SK-N-SH (cell line): ENCODE data around the gene RAB17.

Experiments
- CTCF ChIP-seq: fragments of 200-600 bp; sonication (generic); IDR thresholded peaks from 2 replicates; pipeline ENCODE4 v1.6.1; 2017; ENCODE audit warnings: antibody characterized with exemption, mild to moderate bottlenecking, moderate library complexity
- GABPA ChIP-seq: IDR thresholded peaks from 2 replicates; pipeline ENCODE4 v1.4.0; 2012; ENCODE audit warnings: low read depth, mild to moderate bottlenecking
- IRF3 ChIP-seq: fragments of 150-350 bp; IDR thresholded peaks from 2 replicates; pipeline ENCODE4 v1.6.1; 2016; ENCODE audit warnings: mild to moderate bottlenecking, low read depth, low read length
- MAX ChIP-seq: IDR thresholded peaks from 2 replicates; pipeline ENCODE4 v1.4.0; 2012; ENCODE audit warnings: low read depth
- POLR2AphosphoS5 ChIP-seq: IDR thresholded peaks from 2 replicates; pipeline ENCODE4 v1.6.1; 2012; ENCODE audit warnings: low read depth, low read length
- TAF1 ChIP-seq: IDR thresholded peaks from 2 replicates; pipeline ENCODE4 v1.6.1; 2012; ENCODE audit warnings: low read depth, mild to moderate bottlenecking, low read length, moderate library complexity, borderline replicate concordance
- TEAD4 ChIP-seq: IDR thresholded peaks from 2 replicates; pipeline ENCODE4 v1.4.0; 2012; ENCODE audit warnings: mild to moderate bottlenecking, borderline replicate concordance; ENCODE audit not compliant: insufficient read depth

- TF ChIP-seq POLR2AphosphoS5: no peak
- no peak for TF ChIP-seq CTCF
- TF ChIP-seq TAF1: no peak
- TF ChIP-seq GABPA: no peak
- no peak for TF ChIP-seq IRF3
- no peak for TF ChIP-seq TEAD4
- TF ChIP-seq MAX: no peak
Observed at GRCh38 chr2:237564526-237565131, 25.9 kb downstream of the RAB17 start.
